HT-29 (cell line): Measurements from ENCODE around the gene TMEM39B. TPM values are rescaled to one million over a fixed set of nuclear protein-coding genes. Genes with fewer than 3 reads are reported as not detected.
"Not testable (repeated sequence)": the region's sequence is repeated elsewhere in the genome, so short reads cannot be mapped to it uniquely, and the experiment has no call there.

Source experiments
- DNase-seq: peaks from one replicate; pipeline ENCODE4 v3.0.0-alpha.2; 2015; ENCODE audit warnings: low spot score
- total RNA-seq: library from RNA; depleted of rRNA; stranded (reverse); fragments of >200 nt; shearing (Covaris generic); gene quantifications from 2 replicates; pipeline ENCODE4 v1.2.3, GENCODE V29; 2014

TMEM39B gene
- total RNA-seq, 1 experiment from 2014 or later: 11.0 TPM

- no peak for DNase-seq
These were observed 3.7 kb upstream of the TMEM39B start for GRCh38 chr1:32068957-32069588.

- no peak for DNase-seq
These were observed 749 bp upstream of the TMEM39B start for GRCh38 chr1:32071758-32072621.

- no peak for DNase-seq
These were observed 825 bp downstream of the TMEM39B start for GRCh38 chr1:32073299-32074229.

- DNase-seq: no peak
These were observed 2.1 kb downstream of the TMEM39B start for GRCh38 chr1:32074841-32075240.

GRCh38 chr1:32077451-32077850 is 4.7 kb downstream of the TMEM39B start:
- DNase-seq: no peak

DNA sequence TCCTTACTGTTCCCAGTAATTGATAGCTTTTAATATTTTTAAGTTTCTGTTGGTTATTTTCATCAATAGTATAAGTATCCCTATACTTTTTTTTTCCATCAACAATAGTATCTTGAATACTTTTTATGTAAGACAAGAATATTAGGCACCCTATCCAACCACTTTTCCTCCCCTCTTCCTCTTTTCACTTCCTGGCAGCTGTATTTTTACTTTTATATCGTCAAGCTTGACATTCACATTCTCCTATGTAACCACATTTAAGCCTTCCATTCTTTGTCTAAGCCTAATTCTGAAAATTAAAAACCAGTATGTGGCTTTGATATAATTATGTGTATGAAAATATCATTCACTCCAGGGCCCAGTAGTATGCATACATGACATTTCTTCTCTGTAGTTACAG is 9.3 kb downstream of the TMEM39B start:
- no peak for DNase-seq

DNA sequence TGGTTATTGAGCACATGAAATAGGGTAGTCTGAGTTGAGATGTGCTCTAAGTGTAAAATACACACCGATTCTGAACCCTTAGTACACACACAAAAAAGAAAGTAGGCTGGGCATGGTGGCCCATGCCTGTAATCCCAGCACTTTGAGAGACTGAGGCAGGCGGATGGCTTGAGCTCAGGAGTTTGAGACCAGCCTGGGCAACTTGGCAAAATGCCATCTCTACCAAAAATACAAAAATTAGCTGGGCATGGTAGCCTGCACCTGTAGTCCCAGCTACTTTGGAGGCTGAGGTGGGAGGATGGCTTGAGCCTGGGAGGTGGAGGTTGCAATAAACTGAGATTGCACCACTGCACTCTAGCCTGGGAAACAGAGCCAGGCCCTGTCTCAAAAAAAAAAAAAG is 13.6 kb downstream of the TMEM39B start:
- DNase-seq: not testable (repeated sequence)

DNA sequence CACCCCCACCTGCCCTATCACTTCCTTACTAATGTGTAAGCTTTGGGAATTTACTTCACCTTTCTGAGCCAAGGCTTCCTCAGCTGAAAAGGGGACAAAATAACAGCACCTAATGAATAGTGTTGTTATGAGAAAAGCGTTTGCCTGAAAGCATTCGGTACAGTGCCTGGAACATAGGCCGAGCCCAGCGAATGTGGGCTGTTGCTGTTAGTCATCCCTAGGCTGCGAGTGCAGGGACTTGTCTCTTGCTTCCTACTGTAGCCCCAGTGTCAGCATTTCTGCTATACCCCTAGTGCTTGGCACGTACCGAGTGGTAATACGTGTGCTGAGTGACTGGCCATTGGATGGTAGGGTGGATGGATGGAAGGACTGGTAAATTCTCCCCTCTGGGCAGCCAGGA is 18.4 kb downstream of the TMEM39B start:
- no peak for DNase-seq

- DNase-seq: no peak
These were observed 18.9 kb downstream of the TMEM39B start for GRCh38 chr1:32091591-32091990.

GRCh38 chr1:32094746-32095521 is 22.2 kb downstream of the TMEM39B start:
- DNase-seq: peak; percentile 57

DNA sequence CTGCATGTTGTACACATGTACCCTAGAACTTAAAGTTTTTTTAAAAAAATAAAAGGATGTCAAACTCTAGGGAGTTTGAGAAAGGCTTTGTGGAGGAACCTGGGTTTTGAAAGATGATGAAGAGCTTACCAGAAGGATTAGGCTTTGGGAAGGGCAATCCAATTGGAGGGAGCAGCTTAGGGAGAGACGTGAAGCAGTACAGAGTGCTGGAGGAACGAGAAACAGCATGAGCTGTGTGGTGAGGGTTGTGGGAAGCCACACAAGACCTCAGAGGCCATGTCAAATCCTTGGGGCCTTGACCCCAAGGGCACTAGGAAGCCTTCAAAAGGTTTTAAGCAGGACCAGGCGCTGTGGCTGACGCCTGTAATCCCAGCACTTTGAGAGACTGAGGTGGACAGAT is 26.7 kb downstream of the TMEM39B start:
- DNase-seq: no peak

DNA sequence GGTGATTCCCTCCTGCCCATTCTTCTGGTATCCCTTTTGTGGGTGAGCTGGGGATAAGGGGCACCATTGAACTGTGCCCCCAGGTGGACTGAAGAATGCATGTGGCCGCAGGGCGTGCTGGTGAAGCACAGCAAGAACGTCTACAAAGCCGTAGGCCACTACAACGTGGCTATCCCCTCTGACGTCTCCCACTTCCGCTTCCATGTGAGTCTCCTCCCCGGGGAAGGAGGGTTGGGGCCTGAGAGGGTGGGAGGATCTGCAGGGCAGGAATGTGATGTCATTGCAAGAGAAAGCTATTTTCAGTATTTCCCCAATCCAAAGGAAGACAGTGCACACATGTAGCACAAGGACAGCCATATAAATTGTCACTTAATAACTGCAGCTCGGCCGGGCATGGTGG is 27.6 kb downstream of the TMEM39B start:
- DNase-seq: no peak

- no peak for DNase-seq
These were observed 28.3 kb downstream of the TMEM39B start for GRCh38 chr1:32100807-32101708.

GRCh38 chr1:32104127-32104526 is 31.4 kb downstream of the TMEM39B start:
- no peak for DNase-seq

GRCh38 chr1:32105338-32105737 is 32.6 kb downstream of the TMEM39B start:
- DNase-seq: no peak

- DNase-seq: no peak
These were observed 34.0 kb downstream of the TMEM39B start for GRCh38 chr1:32106663-32107275.

DNA sequence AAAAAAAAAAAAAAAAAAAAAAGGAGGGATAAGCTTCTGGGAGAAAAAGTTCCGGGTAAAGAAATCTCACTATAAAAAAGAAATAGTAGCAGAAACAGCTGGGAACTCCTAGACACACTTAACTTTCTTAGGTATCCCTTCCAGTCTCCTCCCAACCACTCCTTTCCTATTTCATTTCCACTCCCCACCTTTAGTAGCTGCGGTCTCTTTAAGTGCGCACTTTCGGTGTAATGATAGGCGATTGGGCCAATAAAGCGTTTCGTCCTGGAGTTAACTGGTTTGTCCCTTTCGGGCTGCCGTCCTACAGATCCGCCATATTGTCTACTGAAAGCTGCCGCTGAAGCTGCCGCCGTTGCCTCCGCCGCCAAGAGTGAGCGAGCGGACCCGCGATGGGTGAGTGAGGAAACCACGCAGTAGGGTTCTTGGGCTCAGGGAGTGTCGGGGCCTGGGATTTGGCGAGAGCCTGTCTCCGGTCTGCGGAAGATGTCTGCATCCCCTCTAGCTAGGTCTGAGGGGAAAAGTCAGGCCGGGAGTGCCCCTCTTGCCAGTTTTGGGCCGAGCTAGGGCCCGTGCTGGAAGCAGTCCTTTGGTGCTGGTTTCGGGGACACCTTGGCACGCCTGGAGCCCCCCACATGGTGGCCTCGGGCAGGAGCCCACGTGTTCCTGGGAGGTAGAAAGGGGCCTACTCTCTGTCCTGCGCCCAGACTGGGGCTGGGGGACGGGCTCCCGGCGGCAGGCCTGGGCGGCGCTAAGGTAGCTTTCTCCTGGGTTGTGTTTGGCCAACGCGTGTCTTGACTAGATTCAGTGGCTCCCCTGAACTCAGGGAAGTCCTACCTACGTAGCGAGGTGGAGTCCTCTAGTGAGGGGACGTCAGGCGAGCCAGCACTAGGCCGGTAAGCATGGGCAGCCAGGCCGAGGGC is 35.3 kb downstream of the TMEM39B start, which contains the start of gene KPNA6:
KPNA6 (plus strand) TSS at position 315 of the 920 bp plus-strand sequence; CDS start at position 390, 75 bp downstream.
- peak; percentile 95 for DNase-seq

DNA sequence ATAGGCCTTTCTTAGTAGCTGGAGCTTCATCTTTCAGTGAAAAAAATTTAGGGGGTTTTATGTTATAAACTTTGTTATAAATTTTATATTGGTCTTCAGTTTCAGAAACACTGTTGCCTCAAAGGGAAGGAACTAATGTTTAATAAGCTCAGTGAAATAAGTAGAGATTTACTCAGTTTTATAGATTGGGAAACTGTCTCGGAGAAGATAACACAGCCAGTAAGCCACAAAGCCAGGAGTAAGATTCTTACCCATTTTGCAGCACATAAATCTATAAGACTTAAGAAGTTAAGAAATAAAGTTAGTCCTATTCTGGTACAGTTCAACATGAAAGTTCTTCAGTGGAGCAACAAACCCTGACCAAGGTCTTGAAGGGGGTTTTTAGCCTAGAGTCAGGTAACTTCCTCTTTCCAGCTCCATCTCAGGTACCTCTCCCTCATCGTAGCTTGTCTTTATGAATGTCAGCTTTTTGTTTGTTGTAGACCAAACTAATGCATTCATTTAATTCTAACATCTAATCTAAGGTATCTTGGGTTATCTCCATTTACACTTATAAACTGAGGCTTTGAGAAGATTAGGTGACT is 38.4 kb downstream of the TMEM39B start:
- DNase-seq: no peak
